Adrenal gland (tissue), 5 donors: ENCODE data around the gene PAQR9.

ENCODE experiments used
- POLR2A ChIP-seq, 2 donors: fragments of 450-650 bp; IDR thresholded peaks; one replicate each; pipeline ENCODE4 v1.6.1; 2017; ENCODE audit warnings: antibody characterized with exemption in 2 of 2, mild to moderate bottlenecking in 2 of 2, moderate library complexity in 1 of 2
- TF ChIP-seq, protein P1 (sequence below), 6 experiments: fragments of 450-650 bp in 4 of 6; fragments of 200-600 bp in 2 of 6; sonication (generic) in 1 of 6; IDR thresholded peaks; 1 replicate in 5 of 6; 2 replicates in 1 of 6; pipeline versions ENCODE4 v1.5.1 to v1.8.0; 2016 to 2021; ENCODE audit warnings: antibody characterized with exemption in 6 of 6, mild to moderate bottlenecking in 2 of 6, moderate library complexity in 1 of 6
- donor health status: DM: no; HTN: no; CAD: no.

- TF ChIP-seq, protein P1, sequence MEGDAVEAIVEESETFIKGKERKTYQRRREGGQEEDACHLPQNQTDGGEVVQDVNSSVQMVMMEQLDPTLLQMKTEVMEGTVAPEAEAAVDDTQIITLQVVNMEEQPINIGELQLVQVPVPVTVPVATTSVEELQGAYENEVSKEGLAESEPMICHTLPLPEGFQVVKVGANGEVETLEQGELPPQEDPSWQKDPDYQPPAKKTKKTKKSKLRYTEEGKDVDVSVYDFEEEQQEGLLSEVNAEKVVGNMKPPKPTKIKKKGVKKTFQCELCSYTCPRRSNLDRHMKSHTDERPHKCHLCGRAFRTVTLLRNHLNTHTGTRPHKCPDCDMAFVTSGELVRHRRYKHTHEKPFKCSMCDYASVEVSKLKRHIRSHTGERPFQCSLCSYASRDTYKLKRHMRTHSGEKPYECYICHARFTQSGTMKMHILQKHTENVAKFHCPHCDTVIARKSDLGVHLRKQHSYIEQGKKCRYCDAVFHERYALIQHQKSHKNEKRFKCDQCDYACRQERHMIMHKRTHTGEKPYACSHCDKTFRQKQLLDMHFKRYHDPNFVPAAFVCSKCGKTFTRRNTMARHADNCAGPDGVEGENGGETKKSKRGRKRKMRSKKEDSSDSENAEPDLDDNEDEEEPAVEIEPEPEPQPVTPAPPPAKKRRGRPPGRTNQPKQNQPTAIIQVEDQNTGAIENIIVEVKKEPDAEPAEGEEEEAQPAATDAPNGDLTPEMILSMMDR (IDR thresholded peaks at IDR 0.05) = no peak
- TF ChIP-seq POLR2A (IDR thresholded peaks at IDR 0.05) = no peak
Observed at GRCh38 chr3:142960322-142960850, 3.1 kb downstream of the PAQR9 start.
